GM11168 (cell line): ENCODE measurements around the gene ALK.

Experiments
- in situ Hi-C: fragments of 300-500 bp; cut with MboI; formaldehyde crosslinking; loops from one replicate; pipeline ENCODE4 v1.12.0; 2022; ENCODE audit warnings: low sequenced_read_pairs; ENCODE audit not compliant: unreplicated experiment

Gene ALK

DNA sequence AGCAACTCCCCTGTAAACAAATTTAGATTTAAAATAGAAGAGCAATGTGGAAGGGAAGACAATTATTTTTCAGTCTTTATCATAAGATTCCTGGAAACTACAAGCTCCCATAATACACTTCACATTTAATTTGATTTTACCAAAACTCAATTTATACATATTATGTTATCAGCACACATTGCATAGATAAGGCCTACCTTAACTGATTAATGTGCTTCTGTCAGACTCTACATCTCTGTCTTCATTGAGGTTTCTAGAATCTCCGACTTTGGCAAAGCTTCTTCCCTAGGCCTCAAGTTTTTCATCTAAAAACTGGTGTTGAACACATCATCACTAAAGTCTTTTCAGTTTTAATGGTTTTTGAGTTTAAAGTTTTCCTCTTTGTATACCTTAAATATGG is 440.1 kb downstream of the ALK start:
- in situ Hi-C loops: no loop called here

- in situ Hi-C loops: no loop called here
Measured at GRCh38 chr2:29480426-29480825, 441.0 kb downstream of the ALK start.

DNA sequence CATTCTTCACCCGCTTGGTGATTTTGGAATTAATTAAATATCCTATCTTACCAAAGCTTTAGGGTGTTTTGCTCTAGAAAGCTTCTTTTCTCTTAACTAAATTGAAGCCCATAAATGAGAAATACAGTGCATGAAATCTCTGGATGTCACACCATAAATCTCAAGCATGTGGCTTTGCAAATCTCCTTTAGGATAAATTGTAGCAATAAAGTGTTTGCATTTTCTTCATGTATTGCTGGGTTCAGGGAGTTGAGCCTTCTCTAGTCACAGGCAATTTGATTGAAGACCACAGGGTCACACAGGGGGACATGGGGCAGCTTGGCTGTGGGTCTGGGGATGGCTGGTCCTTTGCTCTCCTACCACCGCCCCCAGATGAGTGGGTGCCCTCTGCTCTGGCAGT is 442.0 kb downstream of the ALK start:
- in situ Hi-C loops: no loop called here

- in situ Hi-C loops: no loop called here
Measured at GRCh38 chr2:29478641-29479040, 442.7 kb downstream of the ALK start.

- in situ Hi-C loops: no loop called here
Measured at GRCh38 chr2:29477186-29477585, 444.2 kb downstream of the ALK start.

DNA sequence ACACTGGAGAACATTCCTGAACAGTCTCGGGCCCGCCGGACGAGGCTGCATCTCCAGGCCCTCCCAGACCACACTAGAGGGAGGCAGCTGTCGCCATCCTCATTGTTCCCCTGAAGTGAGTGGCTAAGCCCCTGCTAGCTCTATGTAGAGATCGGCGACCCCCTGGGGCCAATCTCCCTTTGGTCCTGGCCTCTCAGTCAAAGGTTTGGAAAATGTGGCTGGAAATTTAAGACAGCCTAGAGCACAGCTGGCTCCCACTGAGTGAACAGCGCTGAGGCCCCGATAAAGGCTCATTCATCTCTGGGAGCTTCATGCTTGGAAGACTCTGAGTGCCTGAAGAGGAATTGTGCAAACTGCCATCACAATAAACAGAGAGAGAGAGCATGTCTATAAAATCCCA is 445.9 kb downstream of the ALK start:
- in situ Hi-C loops: no loop called here

DNA sequence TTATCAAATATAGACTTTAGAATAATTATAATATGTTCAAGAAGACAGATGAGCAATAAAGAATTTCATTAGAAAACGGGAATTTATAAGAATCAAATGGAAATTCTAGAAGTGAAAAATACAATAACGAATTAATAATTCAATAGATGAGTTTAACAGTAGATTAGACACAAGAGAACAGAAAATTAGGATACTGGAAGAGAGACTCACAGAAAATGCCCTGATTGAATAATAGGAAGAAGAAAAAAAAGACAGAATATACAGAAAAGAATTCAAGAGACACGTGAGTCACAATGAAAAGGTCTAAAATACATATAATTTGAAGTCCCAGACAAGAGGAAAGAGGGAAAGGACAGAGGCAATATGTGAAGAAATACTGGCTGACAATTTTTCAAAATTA is 451.4 kb downstream of the ALK start:
- in situ Hi-C loops: no loop called here

GRCh38 chr2:29469516-29469915 is 451.9 kb downstream of the ALK start:
- in situ Hi-C loops: no loop called here

DNA sequence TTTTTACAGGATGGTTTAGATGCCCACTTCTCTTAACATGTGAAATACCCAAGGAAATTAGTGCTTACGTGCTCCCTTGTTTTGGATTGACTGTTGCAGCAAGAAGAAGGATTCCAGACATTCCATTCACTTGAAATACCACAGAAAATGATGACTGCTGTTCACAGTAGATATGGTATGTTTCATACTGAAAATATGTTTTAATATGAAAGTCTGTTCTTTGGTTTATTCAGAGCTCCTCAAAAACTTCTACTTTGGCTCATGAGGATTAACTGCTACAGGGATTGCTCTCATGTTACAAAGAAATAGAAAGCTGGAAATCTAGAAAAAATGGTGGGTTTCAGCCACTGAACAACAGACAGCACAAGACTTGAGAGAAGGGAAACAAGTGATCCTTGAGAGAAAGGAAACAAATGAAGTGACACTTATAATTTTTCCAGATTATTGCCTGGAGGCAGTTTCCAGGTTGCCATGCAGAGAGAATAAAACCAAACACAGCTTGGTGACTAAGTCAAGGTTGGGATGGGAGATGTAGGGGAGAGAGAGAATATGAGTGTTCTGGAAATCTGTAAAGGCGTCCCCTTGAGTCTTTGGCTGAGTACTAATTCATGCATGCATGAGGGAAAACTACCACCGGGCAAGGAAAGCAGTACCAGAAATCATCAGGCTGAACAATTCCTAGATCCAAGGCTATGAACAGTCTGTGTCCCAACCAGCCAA is 458.0 kb downstream of the ALK start:
- in situ Hi-C loops: no loop called here

GRCh38 chr2:29462293-29462692 is 459.1 kb downstream of the ALK start:
- in situ Hi-C loops: no loop called here

- in situ Hi-C loops: no loop called here
Measured at GRCh38 chr2:29460190-29460589, 461.2 kb downstream of the ALK start.

- in situ Hi-C loops: no loop called here
Measured at GRCh38 chr2:29459445-29460179, 461.8 kb downstream of the ALK start.

DNA sequence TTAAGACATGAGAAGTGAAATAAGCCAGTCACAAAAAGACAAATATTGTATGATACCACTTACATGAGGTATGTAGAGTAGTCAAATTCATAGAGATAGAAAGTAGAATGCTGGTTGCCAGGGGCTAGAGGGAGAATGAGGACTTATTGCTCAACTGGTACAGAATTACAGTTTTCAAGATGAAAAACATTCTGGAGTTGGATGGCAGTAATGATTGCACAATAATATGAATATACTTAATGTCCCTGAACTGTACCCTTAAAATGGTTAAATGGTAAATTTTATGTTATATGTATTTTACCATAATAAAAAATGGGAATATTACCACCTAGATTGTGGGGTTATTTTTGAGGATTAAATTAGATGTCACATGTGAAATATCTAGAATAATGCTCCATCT is 465.0 kb downstream of the ALK start:
- in situ Hi-C loops: no loop called here

- in situ Hi-C loops: no loop called here
Measured at GRCh38 chr2:29455200-29455860, 466.1 kb downstream of the ALK start.

- in situ Hi-C loops: no loop called here
Measured at GRCh38 chr2:29452036-29452435, 469.4 kb downstream of the ALK start.

GRCh38 chr2:29450596-29451222 is 470.7 kb downstream of the ALK start:
- in situ Hi-C loops: no loop called here

GRCh38 chr2:29449499-29449898 is 471.9 kb downstream of the ALK start:
- in situ Hi-C loops: no loop called here

DNA sequence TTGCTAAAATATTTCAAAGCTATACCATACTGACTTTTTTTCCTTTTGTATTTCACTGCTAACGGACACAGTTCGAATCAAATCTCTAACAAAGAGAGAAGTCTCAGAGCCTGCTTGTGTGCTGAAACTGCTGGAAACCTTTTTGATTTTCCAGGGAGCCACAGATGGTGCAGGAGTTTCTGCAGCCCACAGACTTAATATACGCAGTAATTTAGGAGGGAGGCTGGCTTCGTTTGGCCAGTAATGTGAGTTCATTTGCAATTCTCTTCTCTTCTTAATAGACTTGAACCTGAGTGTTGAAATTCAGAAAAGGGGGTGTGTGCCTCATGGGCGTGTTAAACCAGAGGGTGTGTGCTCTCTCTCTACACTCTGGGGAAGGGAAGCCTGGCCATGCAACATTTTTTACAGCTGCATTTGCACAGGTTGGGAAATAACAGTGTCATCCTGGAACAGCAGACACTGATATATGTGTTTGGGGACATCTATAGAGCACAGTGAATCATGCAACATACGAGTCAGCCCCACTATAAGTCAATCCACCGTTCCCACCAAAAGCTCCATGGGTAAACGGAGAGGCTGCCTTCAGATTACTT is 473.2 kb downstream of the ALK start:
- in situ Hi-C loops: no loop called here

GRCh38 chr2:29447513-29447912 is 473.9 kb downstream of the ALK start:
- in situ Hi-C loops: no loop called here

DNA sequence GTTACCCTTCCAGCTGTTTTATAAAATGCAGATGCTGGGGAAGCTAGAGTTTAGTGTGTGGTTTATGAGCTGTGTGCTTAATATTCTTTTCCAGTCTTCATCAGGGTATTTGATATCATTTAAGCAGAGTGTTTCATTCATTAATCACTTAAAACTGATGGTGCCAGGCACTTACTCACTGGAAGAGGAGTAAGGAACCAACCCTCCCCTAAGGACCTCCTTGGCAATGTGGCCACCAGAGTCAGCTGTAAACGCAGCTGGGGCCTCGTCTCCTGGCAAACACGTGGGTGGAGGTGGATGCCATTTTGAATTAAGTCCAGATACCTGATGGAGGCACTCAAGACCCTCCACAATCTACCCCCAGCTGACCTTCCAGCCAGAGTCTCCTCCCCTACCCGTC is 474.5 kb downstream of the ALK start:
- in situ Hi-C loops: no loop called here

- in situ Hi-C loops: no loop called here
Measured at GRCh38 chr2:29444150-29444549, 477.2 kb downstream of the ALK start.
